SHP77 treated with DMSO at 0.1 percent for 48 hours (cell line): ENCODE data around the gene GALNT1.

Experiments used
- DNase-seq: peaks from one replicate; lab custom pipeline; 2025; lab: John Stamatoyannopoulos, UW

The GALNT1 gene

GRCh38 chr18:35618696-35619095 lies 37.2 kb downstream of the GALNT1 start:
- DNase-seq = no peak

GRCh38 chr18:35619464-35619863 lies 37.9 kb downstream of the GALNT1 start:
- DNase-seq = no peak

- DNase-seq = no peak
These were observed 38.4 kb downstream of the GALNT1 start for GRCh38 chr18:35619941-35620340.

- no peak for DNase-seq
These were observed 39.2 kb downstream of the GALNT1 start for GRCh38 chr18:35620765-35621164.

GRCh38 chr18:35623255-35623654 lies 41.7 kb downstream of the GALNT1 start:
- no peak for DNase-seq

- DNase-seq = no peak
These were observed 42.6 kb downstream of the GALNT1 start for GRCh38 chr18:35624146-35624545.

GRCh38 chr18:35625232-35625631 lies 43.7 kb downstream of the GALNT1 start:
- no peak for DNase-seq

GRCh38 chr18:35633761-35634160 lies 52.2 kb downstream of the GALNT1 start:
- DNase-seq = no peak

GRCh38 chr18:35634323-35634722 lies 52.8 kb downstream of the GALNT1 start:
- no peak for DNase-seq

- DNase-seq = no peak
These were observed 53.6 kb downstream of the GALNT1 start for GRCh38 chr18:35635170-35635569.

GRCh38 chr18:35637227-35637626 lies 55.7 kb downstream of the GALNT1 start:
- DNase-seq = no peak

GRCh38 chr18:35639296-35639695 lies 57.8 kb downstream of the GALNT1 start:
- no peak for DNase-seq

- no peak for DNase-seq
These were observed 59.9 kb downstream of the GALNT1 start for GRCh38 chr18:35641467-35641866.

- DNase-seq = no peak
These were observed 60.4 kb downstream of the GALNT1 start for GRCh38 chr18:35641916-35642315.

GRCh38 chr18:35642802-35643201 lies 61.3 kb downstream of the GALNT1 start:
- no peak for DNase-seq

GRCh38 chr18:35646449-35646848 lies 64.9 kb downstream of the GALNT1 start:
- no peak for DNase-seq

- no peak for DNase-seq
These were observed 72.0 kb downstream of the GALNT1 start for GRCh38 chr18:35653392-35654135.

GRCh38 chr18:35658112-35658511 lies 76.6 kb downstream of the GALNT1 start:
- no peak for DNase-seq

GRCh38 chr18:35661483-35662146 lies 80.1 kb downstream of the GALNT1 start:
- DNase-seq = no peak

GRCh38 chr18:35662293-35663062 lies 80.9 kb downstream of the GALNT1 start:
- no peak for DNase-seq

GRCh38 chr18:35671966-35672603 lies 90.5 kb downstream of the GALNT1 start:
- no peak for DNase-seq

- no peak for DNase-seq
These were observed 91.4 kb downstream of the GALNT1 start for GRCh38 chr18:35672897-35673296.
